Measurements from ENCODE around the gene FARS2. TPM values are rescaled to one million over a fixed set of nuclear protein-coding genes. Genes with fewer than 3 reads are reported as not detected.

The FARS2 gene
- total RNA-seq, 1 experiment from 2014 or later = 20.0 TPM

DNA sequence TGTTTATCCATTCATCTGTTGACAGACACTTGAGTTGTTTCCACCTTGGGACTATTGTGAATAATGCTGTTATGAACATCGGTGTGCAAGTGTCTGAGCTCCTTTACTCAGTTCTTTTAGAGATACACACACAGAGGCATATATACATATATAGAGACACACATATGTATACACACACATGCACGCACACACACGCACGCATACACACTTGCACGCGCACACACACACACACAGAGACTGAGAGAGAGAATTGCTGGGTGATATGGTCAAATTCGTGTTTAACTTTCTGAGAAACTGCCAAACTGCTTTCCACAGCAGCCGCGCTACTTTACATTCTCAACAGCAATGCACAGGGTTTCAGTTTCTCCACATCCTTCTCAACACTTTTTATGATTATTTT, 273.3 kb downstream of the FARS2 start:
- no peak for DNase-seq (ENCODE audit: low spot score)

DNA sequence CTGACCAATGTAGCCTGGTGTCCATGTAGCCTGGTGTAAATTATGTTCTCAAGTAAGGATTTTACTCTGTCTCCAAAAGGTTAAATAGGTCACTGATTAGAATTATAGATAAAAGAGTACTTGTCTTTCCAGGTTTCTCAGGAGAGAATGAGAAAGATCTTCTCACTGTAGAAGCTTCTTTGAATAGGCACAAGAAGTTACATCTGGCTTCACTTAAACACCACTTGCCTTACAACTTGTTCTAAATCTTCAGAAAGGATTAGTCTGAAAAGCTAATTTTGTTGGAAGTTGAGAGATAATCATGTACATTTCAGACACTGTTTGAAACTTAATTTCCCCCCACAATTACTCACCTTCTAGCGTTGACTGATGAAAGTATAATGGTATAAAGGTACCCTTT, 275.3 kb downstream of the FARS2 start:
- DNase-seq (ENCODE audit: low spot score) = no peak

DNA sequence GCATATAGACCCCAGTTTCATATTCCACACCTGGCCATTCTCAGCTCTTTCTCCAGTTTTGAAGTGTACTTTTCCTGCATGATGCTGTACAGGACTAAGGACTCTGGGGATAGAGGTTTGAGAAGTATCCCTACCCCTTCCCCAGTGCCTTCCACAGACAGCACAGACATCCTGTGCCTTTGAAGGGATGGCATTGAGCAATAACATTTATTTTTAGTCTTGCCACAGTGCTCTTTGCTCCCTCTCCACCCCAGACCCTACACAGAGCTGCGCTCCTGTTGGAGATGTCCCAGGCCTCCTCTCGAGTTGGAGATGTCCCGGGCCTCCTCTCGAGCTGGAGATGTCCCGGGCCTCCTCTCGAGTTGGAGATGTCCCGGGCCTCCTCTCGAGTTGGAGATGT, 275.8 kb downstream of the FARS2 start:
- no peak for DNase-seq (ENCODE audit: low spot score)

DNA sequence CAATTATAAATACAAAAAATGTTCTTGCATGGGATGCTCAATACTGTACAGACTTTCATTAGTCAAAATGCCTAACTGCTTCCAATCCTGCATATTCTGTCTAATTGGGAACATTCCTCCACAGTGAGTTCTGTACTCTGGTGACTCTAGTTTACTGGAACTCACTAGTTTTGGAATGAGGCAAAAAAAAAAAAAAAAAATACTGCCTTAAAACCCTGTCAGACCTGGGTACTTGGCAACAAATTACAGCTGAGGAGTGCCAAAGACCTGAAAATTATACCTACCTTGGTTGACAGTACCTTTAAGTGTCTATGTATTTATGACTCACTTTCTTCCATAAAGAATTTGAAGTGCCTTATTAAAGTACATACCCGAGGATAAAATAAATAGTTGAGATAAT, 276.7 kb downstream of the FARS2 start:
- no peak for DNase-seq (ENCODE audit: low spot score)

DNA sequence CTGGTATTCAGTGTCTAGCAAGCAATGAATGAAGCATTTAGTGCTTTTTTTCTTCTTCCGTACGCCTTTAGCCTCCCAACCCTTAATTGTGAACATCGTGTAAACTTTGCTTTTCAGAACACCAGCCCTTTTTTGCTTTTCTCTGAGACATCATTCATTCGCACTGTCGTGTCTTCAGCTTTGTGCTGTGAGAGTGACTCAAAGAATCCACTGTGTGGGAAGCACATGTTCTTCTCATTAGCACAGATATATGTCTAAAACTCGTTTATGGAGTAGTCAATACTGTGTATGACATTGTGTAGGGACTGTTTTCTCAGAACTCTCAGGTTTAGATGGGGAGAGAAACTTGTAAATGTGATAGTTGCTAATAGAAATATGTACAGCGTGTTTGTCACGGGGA, 279.1 kb downstream of the FARS2 start:
- DNase-seq (ENCODE audit: low spot score) = no peak

DNA sequence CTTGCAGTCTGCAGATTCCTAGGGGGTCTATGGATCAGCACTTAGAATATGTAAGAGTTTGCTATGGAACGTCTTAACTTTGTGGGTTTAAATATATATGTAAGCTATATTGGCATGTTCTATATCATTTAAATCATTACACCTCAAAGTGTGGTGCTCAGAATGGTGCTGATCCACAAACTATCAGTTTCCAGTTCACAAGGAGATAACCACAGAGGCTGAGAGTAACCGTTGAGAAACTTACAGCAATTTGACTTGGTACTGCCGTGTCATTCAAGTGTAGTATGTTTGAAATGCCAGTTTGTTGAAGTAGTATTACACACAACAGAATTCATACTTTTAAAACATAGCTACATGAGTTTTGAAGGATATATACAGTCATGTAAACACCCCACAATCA, 279.7 kb downstream of the FARS2 start:
- DNase-seq (ENCODE audit: low spot score) = no peak

DNA sequence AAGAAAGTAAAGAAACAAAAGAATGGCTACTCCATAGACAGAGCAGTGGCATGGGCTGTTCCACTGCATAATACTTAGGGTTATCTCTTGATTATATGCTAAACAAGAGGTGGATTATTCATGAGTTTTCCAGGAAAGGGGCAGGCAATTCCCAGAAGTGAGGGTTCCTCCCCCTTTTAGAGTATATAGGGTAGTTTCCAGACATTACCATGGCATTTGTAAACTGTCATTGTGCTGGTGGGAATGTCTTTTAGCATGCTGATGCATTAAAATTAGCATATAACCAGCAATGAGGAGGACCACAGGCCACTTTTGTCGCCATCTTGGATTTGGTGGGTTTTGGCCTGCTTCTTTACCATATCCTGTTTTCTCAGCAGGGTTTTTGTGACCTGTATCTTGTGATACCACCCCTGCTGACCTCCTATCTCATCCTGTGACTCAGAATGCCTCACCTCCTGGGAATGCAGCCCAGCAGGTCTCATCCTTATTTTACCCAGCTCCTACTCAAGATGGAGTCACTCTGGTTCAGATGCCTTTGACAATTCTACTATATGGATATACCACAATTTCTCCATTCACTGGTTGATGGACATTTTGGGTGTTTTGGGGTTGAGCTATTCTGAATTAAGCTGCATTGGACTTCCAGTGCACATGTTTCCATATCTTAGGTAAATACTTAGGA, 280.6 kb downstream of the FARS2 start:
- DNase-seq (ENCODE audit: low spot score) = no peak

DNA sequence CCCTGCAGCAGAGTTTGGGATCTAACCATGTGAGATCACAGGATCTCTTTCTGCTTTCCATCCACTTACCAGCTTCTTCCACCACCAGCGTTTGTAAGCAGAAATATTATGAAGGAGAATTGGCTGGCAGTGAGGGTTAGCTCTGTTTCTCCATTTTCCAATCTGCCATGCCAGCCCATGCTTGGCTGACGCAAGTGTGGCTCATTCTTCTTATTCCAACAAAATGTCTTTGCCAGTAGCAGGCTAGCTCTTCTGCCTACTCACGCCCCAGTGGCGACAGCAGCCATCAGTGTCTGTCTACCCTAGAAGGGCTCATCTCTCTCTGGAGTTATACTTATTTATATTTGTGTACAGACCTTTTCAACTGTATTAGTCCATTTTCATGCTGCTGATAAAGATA, 286.2 kb downstream of the FARS2 start:
- DNase-seq (ENCODE audit: low spot score) = no peak

DNA sequence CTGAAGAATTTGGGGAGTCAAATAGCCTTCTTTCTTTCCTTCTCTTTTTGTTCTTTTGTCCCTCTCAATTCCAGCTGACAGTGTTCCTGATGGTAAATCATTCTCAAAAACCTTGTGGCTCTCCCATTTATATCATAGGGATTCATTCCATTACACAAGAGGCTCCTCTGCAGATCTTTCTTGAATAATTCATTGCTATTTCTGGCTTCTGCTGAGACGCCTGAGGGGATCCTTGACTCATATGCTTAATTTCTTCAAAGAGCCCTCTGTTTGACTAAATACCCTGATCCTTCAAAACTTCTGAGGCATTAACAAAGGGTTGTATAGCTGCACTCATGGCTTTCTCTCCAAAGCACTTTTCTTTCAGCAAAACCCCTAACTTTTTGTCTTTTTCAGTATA, 289.3 kb downstream of the FARS2 start:
- DNase-seq (ENCODE audit: low spot score) = no peak

DNA sequence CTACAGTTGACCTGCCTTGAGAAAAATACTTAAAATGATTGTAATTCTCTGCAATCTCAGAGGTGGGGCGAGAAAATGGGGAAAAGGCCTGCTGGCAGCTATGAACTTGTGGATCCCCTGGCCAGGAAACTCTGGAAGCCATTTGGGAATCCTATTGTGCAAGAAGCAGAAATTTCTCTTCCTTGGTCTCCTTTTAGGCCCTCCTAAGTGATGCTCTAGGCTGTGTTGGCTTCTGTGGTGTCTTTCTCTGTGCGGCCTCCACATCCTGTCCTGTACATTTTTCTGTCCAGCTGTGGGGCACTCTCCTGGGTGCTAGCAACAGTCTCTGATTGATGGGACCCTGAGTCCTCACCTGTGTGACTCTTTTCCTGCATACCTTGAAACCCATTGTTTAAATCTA, 290.9 kb downstream of the FARS2 start:
- DNase-seq (ENCODE audit: low spot score) = no peak

DNA sequence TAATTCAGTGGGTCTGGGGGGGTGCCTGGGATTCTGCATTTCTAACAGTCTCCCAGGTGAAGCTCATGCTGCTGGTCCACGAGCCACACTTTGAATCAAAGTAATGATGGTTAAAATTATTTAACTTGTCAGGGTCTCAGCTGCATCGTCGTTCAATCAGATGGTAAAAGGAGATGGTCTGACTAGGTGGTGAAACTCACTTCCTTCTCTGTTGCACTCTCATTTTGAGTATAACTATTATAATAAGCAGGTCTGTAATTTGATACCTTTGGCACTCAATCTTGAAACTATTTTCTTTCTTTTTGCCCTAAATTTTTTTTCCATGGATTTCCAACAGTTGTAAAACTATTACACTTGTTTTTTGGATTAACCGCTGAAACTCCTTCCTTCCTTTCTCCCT, 292.5 kb downstream of the FARS2 start:
- no peak for DNase-seq (ENCODE audit: low spot score)

DNA sequence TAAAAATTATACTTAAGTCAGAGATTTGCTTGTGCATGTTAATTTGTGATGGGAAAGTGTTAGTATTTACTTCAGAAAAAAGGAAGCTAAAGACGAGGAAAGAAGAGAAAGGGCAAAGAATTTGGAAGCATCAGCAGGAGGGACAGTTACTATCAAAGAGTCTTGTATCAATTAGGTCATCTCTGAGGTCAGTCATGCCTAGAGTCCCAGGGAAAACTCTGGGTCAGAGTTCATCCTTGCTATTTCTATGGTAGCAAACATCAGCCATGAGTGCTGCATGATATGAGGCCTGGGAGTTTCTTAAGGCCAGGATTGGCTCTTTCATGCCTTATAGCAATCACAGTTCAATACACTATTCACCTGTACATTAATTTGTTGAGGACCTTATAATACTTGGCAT, 292.9 kb downstream of the FARS2 start:
- DNase-seq (ENCODE audit: low spot score) = no peak

DNA sequence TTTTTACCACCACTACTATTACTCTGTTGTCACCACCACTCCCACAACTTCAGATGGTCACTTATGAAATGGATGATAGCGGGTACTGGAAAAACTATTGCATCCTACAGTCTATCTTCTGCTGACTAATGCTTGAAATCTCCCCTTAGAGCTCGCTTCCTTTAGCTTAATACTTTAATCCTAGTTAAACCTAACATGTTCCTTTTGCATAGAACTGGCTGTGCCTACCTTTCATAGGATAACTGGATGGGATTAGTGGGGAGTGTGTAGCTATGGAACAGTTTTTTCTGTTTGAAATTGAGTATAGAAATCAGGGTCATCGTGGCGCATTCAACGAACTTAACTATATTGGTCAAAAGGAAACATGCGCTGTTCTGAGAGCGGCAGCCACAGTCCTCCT, 294.7 kb downstream of the FARS2 start:
- no peak for DNase-seq (ENCODE audit: low spot score)

DNA sequence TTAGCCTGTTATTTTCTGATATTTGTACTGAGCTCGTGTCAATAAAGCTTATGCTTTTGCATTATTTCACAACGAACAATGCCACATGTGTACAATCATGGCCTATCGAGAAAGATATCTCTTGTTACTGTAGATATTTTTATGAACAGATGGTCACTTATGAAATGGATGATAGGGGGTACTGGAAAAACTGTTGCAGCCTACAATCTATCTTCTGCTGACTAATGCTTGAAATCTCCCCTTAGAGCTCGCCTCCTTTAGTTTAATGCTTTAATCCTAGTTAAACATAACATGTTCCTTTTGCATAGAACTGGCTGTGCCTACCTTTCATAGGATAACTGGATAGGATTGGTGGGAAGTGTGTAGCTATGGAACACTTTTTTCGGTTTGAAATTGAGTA, 296.2 kb downstream of the FARS2 start:
- no peak for DNase-seq (ENCODE audit: low spot score)

DNA sequence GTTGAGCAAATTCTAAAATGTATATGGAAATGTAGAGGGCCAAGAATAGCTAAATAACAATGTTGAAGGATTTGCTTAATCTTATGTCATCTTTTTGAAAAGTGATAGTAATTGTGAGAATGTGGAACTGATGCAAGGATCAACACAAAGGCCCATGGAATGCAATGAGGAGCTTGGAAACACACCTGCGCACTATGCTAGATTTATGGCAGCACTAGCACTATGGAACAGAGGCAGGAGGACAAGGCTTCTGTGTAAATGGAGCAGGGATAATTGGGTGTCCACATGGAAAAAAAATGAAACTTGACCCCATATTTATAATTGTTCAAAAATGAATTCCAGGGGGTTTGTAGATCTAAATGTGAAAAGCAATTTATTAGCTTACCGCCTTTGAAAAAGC, 298.3 kb downstream of the FARS2 start:
- no peak for DNase-seq (ENCODE audit: low spot score)

DNA sequence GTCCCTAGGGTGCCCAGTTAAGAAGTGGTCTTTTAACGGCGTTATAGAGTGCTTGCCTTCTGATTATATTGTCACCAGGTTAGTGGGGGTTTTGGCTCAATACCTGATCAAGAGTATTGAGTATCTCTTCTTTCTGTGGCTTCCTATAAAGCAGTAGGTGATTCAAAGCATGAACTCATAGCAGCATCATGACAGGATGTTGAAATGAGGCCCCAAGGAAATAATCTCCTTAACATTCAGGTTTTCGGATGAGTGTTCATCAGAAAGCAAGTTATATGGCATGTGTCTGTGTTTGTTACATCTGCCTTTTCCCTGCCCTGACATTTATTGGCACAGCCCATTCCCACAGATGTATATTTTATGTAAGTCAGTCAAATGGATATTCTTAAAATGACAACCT, 301.0 kb downstream of the FARS2 start:
- no peak for DNase-seq (ENCODE audit: low spot score)

DNA sequence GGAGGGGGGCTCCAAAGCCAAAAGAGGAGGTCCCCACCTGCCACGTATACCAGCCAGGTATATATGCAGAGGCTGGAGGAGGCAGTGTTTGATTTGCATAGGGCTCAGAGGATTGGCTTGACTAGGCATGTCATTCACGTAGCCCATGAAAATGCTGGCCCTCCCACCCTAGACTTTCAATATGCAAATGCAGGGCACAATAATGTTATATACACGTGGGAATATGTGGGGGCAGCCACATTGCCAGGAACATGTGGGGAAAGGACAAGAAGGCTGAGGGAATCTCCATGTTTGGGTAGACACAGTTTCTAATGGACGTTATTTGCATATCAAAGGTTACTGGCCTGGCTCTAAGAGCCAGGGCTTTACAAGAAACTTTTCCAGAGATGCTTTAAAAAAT, 301.8 kb downstream of the FARS2 start:
- no peak for DNase-seq (ENCODE audit: low spot score)

DNA sequence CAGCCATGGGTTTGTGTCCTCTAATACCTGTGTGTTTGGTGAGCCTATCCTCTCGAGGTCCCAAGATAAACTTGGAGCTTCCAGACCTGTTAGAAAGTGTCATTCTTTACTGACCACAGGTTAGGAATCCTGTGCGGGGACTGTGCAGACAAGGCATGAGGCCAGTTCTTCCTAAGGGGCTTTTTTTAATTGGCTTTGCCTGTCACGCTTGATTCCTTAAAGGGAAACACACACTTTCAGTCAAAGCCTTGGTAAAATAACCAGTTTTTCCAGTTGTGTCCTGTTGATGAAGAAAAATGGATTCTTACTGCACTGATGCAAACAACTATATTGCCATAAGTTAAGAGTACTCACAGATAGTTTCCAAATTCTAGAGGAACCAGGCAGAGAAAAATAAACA, 303.4 kb downstream of the FARS2 start:
- DNase-seq (ENCODE audit: low spot score) = peak; percentile 59

DNA sequence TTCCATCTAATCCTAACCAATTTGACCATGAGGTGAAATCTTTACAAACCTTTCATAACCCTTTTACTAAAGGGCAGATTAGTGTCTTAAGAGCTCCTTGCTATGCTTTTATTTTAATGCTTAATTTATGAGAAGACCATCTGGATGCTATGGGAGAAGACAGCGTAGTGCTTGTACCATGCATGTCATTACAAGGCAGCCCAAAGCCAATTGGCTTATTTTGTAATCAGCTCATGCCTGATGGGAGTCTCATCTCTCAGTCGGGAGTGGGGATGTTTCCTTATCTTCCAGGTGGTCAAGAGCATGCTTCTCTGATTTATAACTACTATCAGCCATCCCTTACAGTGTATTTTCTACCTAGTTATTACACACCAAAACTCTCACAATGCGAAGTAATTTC, 304.7 kb downstream of the FARS2 start:
- no peak for DNase-seq (ENCODE audit: low spot score)

DNA sequence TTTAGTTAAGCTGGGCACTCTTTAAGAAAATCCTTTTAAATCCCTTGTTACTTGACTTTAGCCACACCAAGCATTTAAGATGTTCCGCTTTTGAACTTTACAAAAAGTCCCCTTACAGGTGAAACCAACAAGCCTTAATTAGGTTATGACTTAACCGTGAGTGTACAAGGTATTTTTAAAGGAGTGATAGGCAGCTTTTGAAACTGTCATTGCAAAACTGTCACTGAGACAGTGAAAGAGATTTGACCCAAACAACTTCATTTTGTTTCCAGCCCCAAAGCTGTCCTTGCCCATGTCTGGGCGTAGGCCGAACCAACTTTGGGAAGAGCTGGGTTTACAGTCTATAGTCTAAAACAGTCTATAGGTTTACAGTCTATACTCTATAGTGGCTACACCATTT, 305.4 kb downstream of the FARS2 start:
- no peak for DNase-seq (ENCODE audit: low spot score)

DNA sequence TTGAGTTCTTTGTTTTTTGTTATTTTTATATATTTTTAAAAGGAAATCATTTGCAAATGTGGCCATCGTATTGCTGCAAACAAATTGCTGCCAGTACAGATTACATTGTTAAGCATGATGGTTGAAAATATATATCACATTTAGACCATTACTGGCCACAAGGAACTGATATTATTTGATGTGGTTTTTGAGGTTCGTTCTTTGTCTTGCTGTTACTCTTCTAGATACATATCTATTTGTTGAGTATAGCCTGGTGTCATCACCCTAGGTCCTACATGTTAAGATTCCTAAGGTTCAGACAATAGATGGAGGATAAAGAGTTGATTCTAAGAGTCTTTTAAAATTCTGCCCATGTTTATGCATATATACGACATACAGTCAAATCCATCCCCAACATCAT, 306.0 kb downstream of the FARS2 start:
- no peak for DNase-seq (ENCODE audit: low spot score)

DNA sequence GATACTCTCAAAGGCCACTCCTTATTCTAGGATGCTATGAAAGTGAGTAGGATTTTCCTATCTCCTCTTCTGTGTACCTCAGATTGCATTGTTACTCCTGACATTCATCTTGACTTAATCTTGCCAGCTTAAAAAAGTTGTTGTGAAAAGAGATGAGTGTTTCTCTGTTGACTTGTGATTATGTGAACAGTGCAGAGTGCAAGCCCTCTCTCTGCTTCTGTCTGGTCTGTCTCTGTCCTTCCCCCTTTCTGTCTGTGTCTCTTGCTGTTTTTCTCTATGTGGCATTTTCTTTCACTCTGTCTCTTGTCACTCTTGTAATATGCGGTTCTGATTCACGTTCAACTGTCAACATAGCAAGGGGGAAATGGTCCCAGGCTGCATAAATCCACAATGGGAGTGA, 306.6 kb downstream of the FARS2 start:
- no peak for DNase-seq (ENCODE audit: low spot score)

DNA sequence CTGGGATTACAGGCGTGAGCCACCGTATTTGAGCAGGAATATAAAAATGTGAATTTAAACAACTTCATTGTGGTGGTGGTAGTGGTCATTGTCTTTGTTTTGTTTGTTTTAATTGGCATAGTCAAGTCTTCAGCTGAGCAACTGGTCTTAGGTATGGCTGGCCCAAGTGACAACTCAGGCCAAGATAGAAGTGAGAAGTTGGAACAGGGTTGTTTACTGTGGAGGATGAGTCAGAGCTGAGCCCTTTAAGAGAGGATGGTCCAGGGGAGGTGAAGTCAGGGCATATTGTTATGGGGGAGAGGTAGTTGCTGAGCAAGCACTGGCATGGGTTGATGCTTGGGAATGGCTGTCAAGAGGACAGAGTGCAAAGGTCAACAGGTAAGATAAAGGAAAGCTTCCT, 308.2 kb downstream of the FARS2 start:
- DNase-seq (ENCODE audit: low spot score) = no peak

DNA sequence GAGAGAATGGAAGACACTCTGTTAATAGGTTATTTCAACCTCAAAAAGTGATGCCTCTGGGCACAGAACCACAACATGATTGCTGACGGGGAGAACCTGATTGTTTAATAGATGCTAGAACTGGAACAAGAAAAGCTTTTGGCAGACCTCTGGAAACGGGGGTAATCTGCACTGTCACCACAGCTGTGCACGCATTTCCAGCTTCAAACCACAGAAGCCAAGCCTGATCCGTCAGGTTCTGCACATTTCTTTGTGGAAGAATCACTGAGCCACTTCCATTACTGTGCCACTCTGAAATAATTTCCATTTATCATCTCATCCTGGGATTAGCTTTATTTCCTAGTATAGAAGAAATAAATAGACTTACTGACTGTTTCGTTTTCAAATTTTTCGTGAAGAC, 309.3 kb downstream of the FARS2 start:
- DNase-seq (ENCODE audit: low spot score) = no peak

Data from HT-29 (cell line).